Astrocyte (in vitro differentiated cells and primary cell): ENCODE data around the gene STYK1. TPM values are rescaled to one million over a fixed set of nuclear protein-coding genes. Genes with fewer than 3 reads are reported as not detected.
A peak's percentile ranks its signal among the peaks of the same experiment; 100 is the strongest.

Experiments used
- DNase-seq: peaks from one replicate; pipeline ENCODE4 v3.0.0-alpha.2; 2010; ENCODE audit warnings: low read depth
- FAIRE-seq: peaks from 2 replicates; lab custom pipeline; 2011; peaks lifted over from hg19 to GRCh38; lab: Jason Lieb, UNC
- H2AFZ ChIP-seq: 2 replicates; pipeline ENCODE4 v1.6.0; 2012; ENCODE audit warnings: low read depth, low read length, inconsistent platforms
- H3K27ac ChIP-seq: 2 replicates; pipeline ENCODE4 v1.5.1; 2011; ENCODE audit warnings: low read depth, low read length, inconsistent platforms
- H3K27me3 ChIP-seq: 2 replicates; pipeline ENCODE4 v1.6.0; 2011; ENCODE audit warnings: low read length, inconsistent platforms; ENCODE audit not compliant: insufficient read depth
- H3K36me3 ChIP-seq: 2 replicates; pipeline ENCODE4 v1.5.1; 2011; ENCODE audit warnings: low read length, inconsistent platforms; ENCODE audit not compliant: insufficient read depth
- H3K4me1 ChIP-seq: 2 replicates; pipeline ENCODE4 v1.5.1; 2011; ENCODE audit warnings: low read length, inconsistent platforms; ENCODE audit not compliant: insufficient read depth
- H3K4me2 ChIP-seq: 2 replicates; pipeline ENCODE4 v1.6.0; 2012; ENCODE audit warnings: low read length, inconsistent platforms
- H3K4me3 ChIP-seq: 2 replicates; pipeline ENCODE4 v1.5.1; 2011; ENCODE audit warnings: low read depth, mild to moderate bottlenecking, low read length, inconsistent platforms; ENCODE audit not compliant: insufficient read depth
- H3K79me2 ChIP-seq: 2 replicates; pipeline ENCODE4 v1.6.0; 2012; ENCODE audit warnings: mild to moderate bottlenecking, low read length, inconsistent platforms; ENCODE audit not compliant: insufficient read depth
- H3K9ac ChIP-seq: 2 replicates; pipeline ENCODE4 v1.6.0; 2012; ENCODE audit warnings: mild to moderate bottlenecking, low read length, inconsistent platforms
- H3K9me3 ChIP-seq: 2 replicates; pipeline ENCODE4 v1.5.1; 2012; ENCODE audit warnings: low read depth, mild to moderate bottlenecking, low read length, inconsistent platforms; ENCODE audit not compliant: insufficient read depth
- H4K20me1 ChIP-seq: 2 replicates; pipeline ENCODE4 v1.6.0; 2012; ENCODE audit warnings: low read length, inconsistent platforms; ENCODE audit not compliant: insufficient read depth
- H3K27ac Mint-ChIP-seq: one replicate; pipeline ENCODE4 v1.8.0; 2021; ENCODE audit warnings: mild to moderate bottlenecking, mixed read lengths; ENCODE audit not compliant: unreplicated experiment
- H3K27me3 Mint-ChIP-seq: one replicate; pipeline ENCODE4 v1.8.0; 2021; ENCODE audit warnings: low read depth, mixed read lengths; ENCODE audit not compliant: unreplicated experiment
- H3K36me3 Mint-ChIP-seq: one replicate; pipeline ENCODE4 v1.8.0; 2021; ENCODE audit warnings: low read depth, mixed read lengths; ENCODE audit not compliant: unreplicated experiment
- H3K4me1 Mint-ChIP-seq: one replicate; pipeline ENCODE4 v1.8.0; 2021; ENCODE audit warnings: low read depth, mixed read lengths; ENCODE audit not compliant: unreplicated experiment
- H3K4me3 Mint-ChIP-seq: one replicate; pipeline ENCODE4 v1.8.0; 2021; ENCODE audit warnings: mild to moderate bottlenecking, moderate library complexity, mixed read lengths; ENCODE audit not compliant: unreplicated experiment
- H3K9me3 Mint-ChIP-seq: one replicate; pipeline ENCODE4 v1.8.0; 2021; ENCODE audit warnings: mild to moderate bottlenecking, mixed read lengths; ENCODE audit not compliant: unreplicated experiment
- EZH2 ChIP-seq: IDR thresholded peaks from 2 replicates; pipeline ENCODE4 v1.6.1; 2012; ENCODE audit warnings: mild to moderate bottlenecking, low read length, inconsistent platforms; ENCODE audit not compliant: insufficient read depth
- total RNA-seq: library from RNA; stranded (reverse); gene quantifications from 2 replicates; pipeline ENCODE4 v1.2.1, GENCODE V29; 2021
- TF ChIP-seq, protein P1 (sequence below): IDR thresholded peaks from 2 replicates; pipeline ENCODE4 v1.5.1; 2011; ENCODE audit warnings: low read depth, mild to moderate bottlenecking, inconsistent platforms, low read length, moderate library complexity; ENCODE audit not compliant: insufficient read depth

STYK1 gene
- total RNA-seq, 1 donor from 2014 or later, result 2.9 TPM

GRCh38 chr12:10636611-10637010 lies 37.2 kb downstream of the STYK1 start:
- no peaks in the 10 kb centered on the region for H4K20me1 ChIP-seq
- H3K27ac ChIP-seq, result no peak overlapping the region
- H3K4me3 Mint-ChIP-seq, result no peak overlapping the region
- no peaks in the 10 kb centered on the region for H3K9me3 ChIP-seq
- no peaks in the 10 kb centered on the region for H3K36me3 ChIP-seq
- no peak for DNase-seq
- H3K36me3 Mint-ChIP-seq, result no peaks in the 10 kb centered on the region
- no peak overlapping the region for H2AFZ ChIP-seq
- H3K27me3 Mint-ChIP-seq, result no peaks in the 10 kb centered on the region
- H3K79me2 ChIP-seq, result no peaks in the 10 kb centered on the region
- H3K4me3 ChIP-seq, result no peak overlapping the region
- H3K27me3 ChIP-seq, result no peaks in the 10 kb centered on the region
- FAIRE-seq, result no peak
- no peak overlapping the region for H3K9ac ChIP-seq
- H3K4me1 ChIP-seq, result peaks cover 16% of the 10 kb centered on the region
- peaks cover 24% of the 10 kb centered on the region for H3K4me1 Mint-ChIP-seq
- no peak overlapping the region for H3K4me2 ChIP-seq
- TF ChIP-seq, protein P1, sequence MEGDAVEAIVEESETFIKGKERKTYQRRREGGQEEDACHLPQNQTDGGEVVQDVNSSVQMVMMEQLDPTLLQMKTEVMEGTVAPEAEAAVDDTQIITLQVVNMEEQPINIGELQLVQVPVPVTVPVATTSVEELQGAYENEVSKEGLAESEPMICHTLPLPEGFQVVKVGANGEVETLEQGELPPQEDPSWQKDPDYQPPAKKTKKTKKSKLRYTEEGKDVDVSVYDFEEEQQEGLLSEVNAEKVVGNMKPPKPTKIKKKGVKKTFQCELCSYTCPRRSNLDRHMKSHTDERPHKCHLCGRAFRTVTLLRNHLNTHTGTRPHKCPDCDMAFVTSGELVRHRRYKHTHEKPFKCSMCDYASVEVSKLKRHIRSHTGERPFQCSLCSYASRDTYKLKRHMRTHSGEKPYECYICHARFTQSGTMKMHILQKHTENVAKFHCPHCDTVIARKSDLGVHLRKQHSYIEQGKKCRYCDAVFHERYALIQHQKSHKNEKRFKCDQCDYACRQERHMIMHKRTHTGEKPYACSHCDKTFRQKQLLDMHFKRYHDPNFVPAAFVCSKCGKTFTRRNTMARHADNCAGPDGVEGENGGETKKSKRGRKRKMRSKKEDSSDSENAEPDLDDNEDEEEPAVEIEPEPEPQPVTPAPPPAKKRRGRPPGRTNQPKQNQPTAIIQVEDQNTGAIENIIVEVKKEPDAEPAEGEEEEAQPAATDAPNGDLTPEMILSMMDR, result no peak
- H3K27ac Mint-ChIP-seq, result no peak overlapping the region
- H3K9me3 Mint-ChIP-seq, result peaks cover 8% of the 10 kb centered on the region

GRCh38 chr12:10636124-10636523 lies 37.7 kb downstream of the STYK1 start:
- TF ChIP-seq, protein P1, result no peak
- TF ChIP-seq EZH2, result no peak
- no peak overlapping the region for H3K9ac ChIP-seq
- Mint-ChIP-seq H3K27me3 (no peaks in the 10 kb centered on the region), H3K4me3 (no peak overlapping the region), H3K27ac (no peak overlapping the region), H3K4me1 (peaks cover 24% of the 10 kb centered on the region), H3K36me3 (no peaks in the 10 kb centered on the region), H3K9me3 (peaks cover 6% of the 10 kb centered on the region)
- no peaks in the 10 kb centered on the region for H3K27me3 ChIP-seq
- no peaks in the 10 kb centered on the region for H3K79me2 ChIP-seq
- H3K9me3 ChIP-seq, result no peaks in the 10 kb centered on the region
- DNase-seq, result no peak
- no peak overlapping the region for H3K4me3 ChIP-seq
- H3K36me3 ChIP-seq, result no peaks in the 10 kb centered on the region
- no peak overlapping the region for H3K27ac ChIP-seq
- peaks cover 11% of the 10 kb centered on the region for H3K4me1 ChIP-seq
- no peak overlapping the region for H3K4me2 ChIP-seq
- H2AFZ ChIP-seq, result no peak overlapping the region
- FAIRE-seq, result no peak
- H4K20me1 ChIP-seq, result no peaks in the 10 kb centered on the region

DNA sequence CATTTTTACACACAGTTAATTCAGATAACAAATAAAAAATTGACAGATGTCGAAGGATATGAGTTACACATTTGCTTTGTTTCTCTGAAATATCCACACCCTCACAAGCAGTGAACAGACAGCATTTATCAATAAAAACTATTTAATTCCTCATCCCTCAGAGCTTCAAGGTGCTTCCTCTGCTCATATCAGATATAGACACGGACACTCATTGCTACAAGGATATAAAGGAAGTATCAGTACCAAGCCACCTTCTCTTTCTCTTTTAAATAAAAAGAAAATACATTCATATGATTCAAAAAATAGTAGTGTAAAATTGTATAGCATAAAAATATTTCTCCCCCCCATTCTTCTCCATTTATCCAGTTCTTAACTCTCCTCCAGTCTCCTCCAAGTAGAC lies 38.5 kb downstream of the STYK1 start:
- Mint-ChIP-seq H3K4me3 (no peak overlapping the region), H3K27me3 (no peaks in the 10 kb centered on the region), H3K4me1 (peaks cover 24% of the 10 kb centered on the region), H3K36me3 (no peaks in the 10 kb centered on the region), H3K27ac (peak overlapping the region; percentile 92), H3K9me3 (no peaks in the 10 kb centered on the region)
- no peaks in the 10 kb centered on the region for H4K20me1 ChIP-seq
- TF ChIP-seq, protein P1, result no peak
- no peak overlapping the region for H3K9ac ChIP-seq
- H3K36me3 ChIP-seq, result no peaks in the 10 kb centered on the region
- peaks cover 11% of the 10 kb centered on the region for H3K4me1 ChIP-seq
- no peak overlapping the region for H2AFZ ChIP-seq
- H3K4me3 ChIP-seq, result no peak overlapping the region
- no peaks in the 10 kb centered on the region for H3K27me3 ChIP-seq
- no peak overlapping the region for H3K27ac ChIP-seq
- no peak for FAIRE-seq
- DNase-seq, result no peak
- H3K9me3 ChIP-seq, result no peaks in the 10 kb centered on the region
- no peaks in the 10 kb centered on the region for H3K79me2 ChIP-seq
- H3K4me2 ChIP-seq, result no peak overlapping the region
